ENCODE results near the gene CTRB1.
"Not testable (repeated sequence)": the region's sequence is repeated elsewhere in the genome, so short reads cannot be mapped to it uniquely, and the experiment has no call there.

CTRB1 gene

DNA sequence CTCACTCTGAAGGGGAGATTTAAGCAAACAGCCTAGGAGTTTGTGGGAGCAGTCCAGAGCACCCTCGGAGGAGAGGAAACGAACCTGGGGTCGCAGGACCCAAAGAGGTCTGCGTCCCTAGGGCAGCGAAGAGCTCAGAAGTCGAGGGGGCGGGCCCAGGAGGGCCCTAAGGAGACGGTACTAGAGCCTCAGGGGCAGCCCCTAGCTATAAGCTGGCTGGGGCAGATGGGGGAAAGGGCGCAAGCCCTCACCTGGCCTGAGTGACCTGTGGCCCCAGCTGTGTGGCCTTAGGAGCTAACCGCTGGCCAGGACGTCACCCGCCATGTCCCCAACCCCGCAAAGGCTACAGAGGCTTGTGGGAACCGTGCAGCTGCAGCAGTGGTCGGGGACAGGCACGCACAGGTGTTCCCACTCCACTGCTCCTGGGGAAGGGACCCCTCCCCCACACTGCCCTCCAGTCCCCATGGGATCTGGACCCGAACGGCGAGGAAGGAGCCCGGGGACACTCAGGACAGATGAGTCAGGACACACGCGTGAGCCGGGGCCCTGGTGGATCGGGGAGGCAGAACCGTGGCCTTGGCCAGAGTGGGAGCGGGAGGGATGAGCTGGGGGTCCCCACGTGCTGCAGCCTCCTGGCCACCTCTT is 9.8 kb upstream of the CTRB1 start:
- H3K4me3 ChIP-seq (replicated peaks in 1 of 2; ENCODE audit: low read depth in 2 of 2, low read length in 2 of 2) = no peak overlapping the region
- no peak for DNase-seq (ENCODE audit: low read depth in 2 of 2)
- no peak for TF ChIP-seq CTCF (IDR thresholded peaks at IDR 0.05; ENCODE audit: low read depth, low read length)

DNA sequence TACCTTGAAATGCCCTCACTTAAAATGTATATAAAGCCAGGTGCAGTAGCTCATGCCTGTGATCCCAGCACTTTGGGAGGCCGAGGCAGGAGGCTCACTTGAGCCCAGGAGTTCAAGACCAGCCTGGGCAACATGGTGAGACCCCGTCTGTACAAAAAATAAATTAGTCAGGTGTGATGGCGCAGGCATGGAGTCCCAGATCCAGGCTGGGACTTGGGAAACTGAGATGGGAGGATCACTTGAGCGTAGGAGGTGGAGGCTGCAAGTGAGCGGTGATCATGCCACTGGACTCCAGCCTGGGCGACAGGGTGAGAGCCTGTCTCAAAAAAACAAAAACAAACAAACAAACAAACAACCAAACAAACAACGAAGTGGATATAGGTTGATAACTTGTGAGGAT is 9.3 kb upstream of the CTRB1 start:
- H3K4me3 ChIP-seq (replicated peaks in 1 of 2; ENCODE audit: low read depth in 2 of 2, low read length in 2 of 2); DNase-seq (ENCODE audit: low read depth in 2 of 2): not testable (repeated sequence)

DNA sequence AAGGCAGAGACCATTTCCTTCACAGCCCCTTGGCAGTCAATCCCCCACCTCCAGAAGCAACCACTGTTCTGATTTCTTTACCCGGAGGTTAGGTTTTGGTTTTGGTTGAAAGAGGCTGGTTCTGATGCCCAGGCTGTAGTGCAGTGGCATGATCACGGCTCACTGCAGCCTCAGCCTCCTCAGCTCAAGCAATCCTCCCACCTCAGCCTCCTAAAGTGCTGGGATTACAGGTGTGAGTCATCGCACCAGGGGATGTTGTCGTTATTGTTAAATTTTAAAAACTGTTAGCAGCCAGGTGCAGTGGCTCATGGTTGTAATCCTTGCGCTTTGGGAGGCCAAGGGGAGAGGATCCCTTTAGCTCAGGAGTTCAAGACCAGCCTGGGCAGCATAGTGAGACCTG is 8.8 kb upstream of the CTRB1 start:
- no peak overlapping the region for H3K4me3 ChIP-seq (replicated peaks in 1 of 2; ENCODE audit: low read depth in 2 of 2, low read length in 2 of 2)
- no peak for TF ChIP-seq CTCF (IDR thresholded peaks at IDR 0.05; ENCODE audit: low read depth, low read length)
- DNase-seq (ENCODE audit: low read depth in 2 of 2) = no peak

DNA sequence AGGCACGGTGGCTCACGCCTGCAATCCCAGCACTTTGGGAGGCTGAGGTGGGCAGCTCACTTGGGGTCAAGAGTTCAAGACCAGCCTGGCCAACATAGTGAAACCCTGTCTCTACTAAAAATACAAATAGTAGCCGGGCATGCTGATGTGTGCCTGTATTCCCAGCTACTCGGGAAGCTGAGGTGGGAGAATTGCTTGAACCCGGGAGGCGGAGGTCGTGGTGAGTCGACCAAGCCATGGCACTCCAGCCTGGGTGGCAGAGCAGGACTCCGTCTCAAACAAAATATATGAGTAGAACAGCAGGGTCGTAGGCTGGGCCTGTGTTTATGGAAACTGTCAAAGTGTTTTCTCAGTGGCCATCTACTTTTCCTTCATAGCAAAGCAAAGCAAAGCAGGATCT is 7.5 kb upstream of the CTRB1 start:
- H3K4me3 ChIP-seq (replicated peaks in 1 of 2; ENCODE audit: low read depth in 2 of 2, low read length in 2 of 2); DNase-seq (ENCODE audit: low read depth in 2 of 2): not testable (repeated sequence)

- DNase-seq (ENCODE audit: low read depth in 2 of 2) = no peak
- TF ChIP-seq CTCF (IDR thresholded peaks at IDR 0.05; ENCODE audit: low read depth, low read length) = no peak
- no peak overlapping the region for H3K4me3 ChIP-seq (replicated peaks in 1 of 2; ENCODE audit: low read depth in 2 of 2, low read length in 2 of 2)
These were observed 2.7 kb upstream of the CTRB1 start for GRCh38 chr16:75216127-75216526.

DNA sequence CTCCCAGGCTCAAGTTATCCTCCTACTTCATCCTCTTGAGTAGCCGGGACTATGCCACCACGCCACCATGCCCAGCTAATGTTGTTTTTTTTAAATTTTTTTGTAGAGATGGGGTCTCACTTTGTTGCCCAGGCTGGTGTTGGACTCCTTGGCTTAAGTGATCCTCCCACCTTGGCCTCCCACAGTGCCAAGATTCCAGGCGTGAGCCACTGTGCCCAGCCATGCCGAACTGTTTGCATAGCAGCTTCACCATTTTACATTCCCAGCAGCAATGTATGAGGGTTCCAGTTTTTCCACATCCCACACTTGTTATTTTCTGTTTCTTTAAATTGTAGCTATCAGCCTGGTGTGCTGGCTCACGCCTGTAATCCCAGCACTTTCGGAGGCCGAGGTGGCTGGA is 2.2 kb upstream of the CTRB1 start:
- H3K4me3 ChIP-seq (replicated peaks in 1 of 2; ENCODE audit: low read depth in 2 of 2, low read length in 2 of 2) = no peak overlapping the region
- TF ChIP-seq CTCF (IDR thresholded peaks at IDR 0.05; ENCODE audit: low read depth, low read length) = no peak

DNA sequence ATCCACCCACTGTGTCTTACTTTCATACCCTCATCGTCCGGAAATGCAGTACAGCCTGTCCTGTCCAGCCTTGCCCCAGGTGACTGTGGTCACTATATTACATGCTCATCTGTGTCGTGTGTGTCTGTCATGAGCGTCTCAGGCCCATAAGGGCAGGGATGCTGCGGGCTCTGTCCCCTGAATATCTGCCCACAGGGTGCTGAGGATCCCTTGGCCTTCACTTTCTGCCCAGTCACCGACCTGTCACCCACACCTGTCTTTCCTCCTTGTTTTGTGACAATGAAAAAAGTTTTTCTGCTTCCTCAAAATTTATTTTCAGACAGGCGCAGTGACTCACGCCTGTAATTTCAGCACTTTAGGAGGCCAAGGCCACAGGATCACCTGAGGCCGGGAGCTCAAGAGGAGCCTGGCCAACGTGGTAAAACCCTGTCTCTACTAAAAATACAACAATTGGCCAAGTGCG is 1.4 kb upstream of the CTRB1 start:
- DNase-seq (ENCODE audit: low read depth in 2 of 2) = no peak
- no peak for TF ChIP-seq CTCF (IDR thresholded peaks at IDR 0.05; ENCODE audit: low read depth, low read length)
- no peak overlapping the region for H3K4me3 ChIP-seq (replicated peaks in 1 of 2; ENCODE audit: low read depth in 2 of 2, low read length in 2 of 2)

More for the DNA sequence above, 2.2 kb upstream of the CTRB1 start:
- DNase-seq (ENCODE audit: low read depth in 2 of 2) = no peak

GRCh38 chr16:75219088-75219487 is 300 bp downstream of the CTRB1 start:
- TF ChIP-seq CTCF (IDR thresholded peaks at IDR 0.05; ENCODE audit: low read depth, low read length) = no peak
- DNase-seq (ENCODE audit: low read depth in 2 of 2) = no peak

More at GRCh38 chr16:75219088-75219487, 300 bp downstream of the CTRB1 start:
- H3K4me3 ChIP-seq (replicated peaks in 1 of 2; ENCODE audit: low read depth in 2 of 2, low read length in 2 of 2) = no peak overlapping the region
